OCI-LY3 (cell line): ENCODE results near the gene RUFY3.

Source experiments
- CTCF ChIP-seq: fragments of 200-600, 300-600 bp; sonication (generic); IDR thresholded peaks from 2 replicates; pipeline ENCODE4 v1.5.1; 2014; ENCODE audit warnings: antibody characterized with exemption, low read length, low read depth
- EZH2phosphoT487 ChIP-seq: fragments of 200-600 bp; shearing (Covaris generic); IDR thresholded peaks from 2 replicates; pipeline ENCODE4 v1.6.1; 2018; ENCODE audit warnings: antibody characterized with exemption, mixed run types, low read depth

DNA sequence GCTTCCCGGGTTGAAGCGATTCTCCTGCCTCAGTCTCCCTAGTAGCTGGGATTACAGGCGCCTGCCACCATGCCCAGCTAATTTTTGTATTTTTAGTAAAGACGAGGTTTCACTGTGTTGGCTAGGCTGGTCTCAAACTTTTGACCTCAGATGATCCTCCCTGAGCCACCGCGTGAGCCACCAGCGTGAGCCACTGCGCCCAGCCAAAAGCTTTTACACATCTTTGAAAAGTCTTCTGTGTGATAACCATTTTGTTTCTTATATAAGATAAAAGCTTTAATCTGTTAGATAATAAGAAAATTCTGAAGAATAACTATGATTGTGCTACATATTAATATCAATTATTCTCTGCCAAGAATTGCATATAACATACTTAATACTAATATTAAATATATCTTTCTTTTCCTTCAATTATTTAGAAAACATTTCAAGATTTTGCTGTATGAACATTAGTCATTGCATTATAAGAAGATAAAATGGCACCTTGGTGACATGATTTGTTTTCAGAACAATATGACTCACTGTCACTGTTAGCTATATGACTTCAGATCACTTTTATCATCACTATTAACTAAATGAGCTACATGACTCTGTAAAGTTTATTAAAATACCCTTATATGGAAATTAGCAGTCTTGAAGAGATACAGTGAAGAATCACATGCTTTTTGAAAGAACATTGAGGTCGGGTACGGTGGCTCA, 33.4 kb downstream of the RUFY3 start:
- TF ChIP-seq CTCF (no peak), EZH2phosphoT487 (no peak)
